Measurements from ENCODE around the gene C9. TPM values are rescaled to one million over a fixed set of nuclear protein-coding genes. Genes with fewer than 3 reads are reported as not detected.
A peak's percentile ranks its signal among the peaks of the same experiment; 100 is the strongest.

The C9 gene
- total RNA-seq, 5 donors from 2014 or later (not counting 1 experiment from before 2014, with no cell fraction given), result 0.41 to 0.59 (median 0.44) TPM; not detected in 2

DNA sequence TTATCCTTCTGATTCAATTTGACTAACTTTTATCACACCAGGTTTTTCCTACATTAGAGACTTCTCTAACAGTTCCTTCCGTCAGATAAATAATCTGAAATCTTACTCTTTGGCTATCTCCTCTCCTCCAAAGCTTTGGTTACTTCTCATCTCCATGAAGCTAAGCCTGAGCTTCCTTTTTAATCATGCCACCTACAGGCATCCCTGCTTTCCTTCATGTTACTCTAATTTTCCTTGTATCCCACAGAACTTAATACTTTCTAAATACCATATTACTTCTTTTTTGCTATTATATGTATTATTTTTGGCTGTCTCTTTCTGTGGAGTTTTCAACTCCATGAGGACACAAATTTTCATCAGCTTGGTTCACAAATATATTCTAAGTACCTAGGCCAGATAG lies 49.7 kb downstream of the C9 start:
- ChIA-PET POLR2A (no interaction called here), CTCF (interaction anchor here in 1 of 2 donors (0.6 kb wide), 1 partner anchor 1735 kb away, joined by 8 read pairs; no protein-coding TSS in a partner anchor)
- Histone ChIP-seq H3K4me1 (ENCODE audit: control insufficient read depth in 1 of 2, extremely low read depth in 1 of 2, insufficient read depth in 2 of 2, low read length in 2 of 2) (no peaks in the 10 kb centered on the region), H3K9me3 (no peaks in the 10 kb centered on the region), H3K36me3 (ENCODE audit: control insufficient read depth in 2 of 2, extremely low read depth in 1 of 2, insufficient read depth in 1 of 2, low read length in 1 of 2) (no peaks in the 10 kb centered on the region), H3K27ac (ENCODE audit: low read length) (no peak overlapping the region), H3K4me3 (ENCODE audit: control insufficient read depth in 1 of 2, extremely low read depth in 1 of 2, low read length in 1 of 2) (no peak overlapping the region), H3K27me3 (replicated peaks in 1 of 2; ENCODE audit: control insufficient read depth in 2 of 2, extremely low read depth in 1 of 2, insufficient read depth in 2 of 2, low read length in 1 of 2) (peaks cover 0 to 5% of the 10 kb centered on the region in 2 experiments)
- Mint-ChIP-seq H3K4me3 (no peak overlapping the region), H3K27me3 (peaks cover 5 to 9% of the 10 kb centered on the region in 2 donors), H3K27ac (no peak overlapping the region), H3K9me3 (no peaks in the 10 kb centered on the region), H3K36me3 (no peaks in the 10 kb centered on the region), H3K4me1 (no peaks in the 10 kb centered on the region)
- DNase-seq (no peak), ATAC-seq (replicated peaks in 1 of 4) (no peak)
- WGBS (ENCODE audit: insufficient coverage), result 100% methylated on average over 1 of the region's 1 CpG

DNA sequence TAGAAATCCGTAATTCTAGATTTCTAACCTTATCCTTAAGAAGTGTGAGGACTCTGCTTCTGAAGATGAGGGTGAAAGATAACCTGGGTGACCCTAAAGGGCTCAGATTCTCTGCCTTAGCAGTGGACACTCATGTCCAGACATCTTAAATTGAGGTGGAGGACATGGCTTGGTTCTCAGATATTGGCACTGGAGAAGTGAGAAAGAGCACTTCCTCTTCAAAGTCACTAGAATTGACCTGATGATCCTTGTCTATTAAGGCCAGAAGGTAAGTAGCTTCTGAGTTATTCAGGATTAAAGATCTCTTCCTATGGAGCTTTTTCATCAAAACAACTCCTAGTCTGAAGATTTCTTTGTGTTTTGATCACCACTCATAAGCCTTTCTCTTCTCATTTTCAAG lies 54.8 kb downstream of the C9 start:
- POLR2A ChIA-PET, result no interaction called here
- CTCF ChIA-PET, result no interaction called here
- ATAC-seq (replicated peaks in 1 of 4) (no peak), DNase-seq (no peak)
- H3K36me3 Mint-ChIP-seq, result no peaks in the 10 kb centered on the region
- peaks cover 8 to 11% of the 10 kb centered on the region in 2 donors for H3K27me3 Mint-ChIP-seq
- Histone ChIP-seq H3K27ac (ENCODE audit: low read length) (no peak overlapping the region), H3K9me3 (no peaks in the 10 kb centered on the region), H3K4me1 (ENCODE audit: control insufficient read depth in 1 of 2, extremely low read depth in 1 of 2, insufficient read depth in 2 of 2, low read length in 2 of 2) (no peaks in the 10 kb centered on the region), H3K27me3 (replicated peaks in 1 of 2; ENCODE audit: control insufficient read depth in 2 of 2, extremely low read depth in 1 of 2, insufficient read depth in 2 of 2, low read length in 1 of 2) (no peaks in the 10 kb centered on the region), H3K4me3 (ENCODE audit: control insufficient read depth in 1 of 2, extremely low read depth in 1 of 2, low read length in 1 of 2) (no peak overlapping the region), H3K36me3 (ENCODE audit: control insufficient read depth in 2 of 2, extremely low read depth in 1 of 2, insufficient read depth in 1 of 2, low read length in 1 of 2) (no peaks in the 10 kb centered on the region)
- H3K9me3 Mint-ChIP-seq, result no peaks in the 10 kb centered on the region
- H3K4me1 Mint-ChIP-seq, result no peaks in the 10 kb centered on the region
- WGBS (ENCODE audit: insufficient coverage), result no CpG with 5 or more reads among the region's 1 CpG
- H3K27ac Mint-ChIP-seq, result no peak overlapping the region
- H3K4me3 Mint-ChIP-seq, result no peak overlapping the region

DNA sequence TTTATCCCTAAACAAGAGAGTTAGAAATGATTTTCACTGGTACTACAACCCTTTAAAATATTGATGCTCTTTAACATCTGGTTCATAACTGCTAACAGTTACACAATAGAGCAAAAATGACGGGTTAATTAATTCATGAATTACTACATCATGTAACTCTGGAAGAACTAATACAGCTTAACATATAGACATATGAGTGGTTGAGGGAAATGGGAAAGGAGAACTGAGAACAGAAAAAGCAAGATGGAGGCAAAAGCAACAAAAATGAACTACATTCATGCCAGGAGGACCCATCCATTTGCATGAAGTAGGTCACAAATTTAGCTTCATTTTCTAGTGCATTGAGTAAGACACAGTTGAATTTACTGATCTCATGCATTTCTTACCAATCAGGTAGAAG lies 61.8 kb downstream of the C9 start:
- Mint-ChIP-seq H3K4me1 (no peaks in the 10 kb centered on the region), H3K36me3 (peaks cover 4% of the 10 kb centered on the region), H3K27ac (no peak overlapping the region), H3K4me3 (no peak overlapping the region), H3K9me3 (peaks cover 0 to 5% (median 5%) of the 10 kb centered on the region in 3 donors), H3K27me3 (peaks cover 3 to 6% of the 10 kb centered on the region in 2 donors)
- CTCF ChIA-PET, result interaction anchor here in 1 of 2 donors (0.5 kb wide), 1 partner anchor 28 kb away, joined by 3 read pairs; no protein-coding TSS in a partner anchor
- DNase-seq, result no peak
- Histone ChIP-seq H3K27me3 (replicated peaks in 1 of 2; ENCODE audit: control insufficient read depth in 2 of 2, extremely low read depth in 1 of 2, insufficient read depth in 2 of 2, low read length in 1 of 2) (no peaks in the 10 kb centered on the region), H3K4me1 (ENCODE audit: control insufficient read depth in 1 of 2, extremely low read depth in 1 of 2, insufficient read depth in 2 of 2, low read length in 2 of 2) (no peaks in the 10 kb centered on the region), H3K4me3 (ENCODE audit: control insufficient read depth in 1 of 2, extremely low read depth in 1 of 2, low read length in 1 of 2) (no peak overlapping the region), H3K36me3 (ENCODE audit: control insufficient read depth in 2 of 2, extremely low read depth in 1 of 2, insufficient read depth in 1 of 2, low read length in 1 of 2) (no peaks in the 10 kb centered on the region), H3K27ac (ENCODE audit: low read length) (no peak overlapping the region), H3K9me3 (no peaks in the 10 kb centered on the region)
- WGBS (ENCODE audit: insufficient coverage), result no CpG with 5 or more reads among the region's 1 CpG
- POLR2A ChIA-PET, result no interaction called here
- no peak for ATAC-seq (replicated peaks in 1 of 4)

DNA sequence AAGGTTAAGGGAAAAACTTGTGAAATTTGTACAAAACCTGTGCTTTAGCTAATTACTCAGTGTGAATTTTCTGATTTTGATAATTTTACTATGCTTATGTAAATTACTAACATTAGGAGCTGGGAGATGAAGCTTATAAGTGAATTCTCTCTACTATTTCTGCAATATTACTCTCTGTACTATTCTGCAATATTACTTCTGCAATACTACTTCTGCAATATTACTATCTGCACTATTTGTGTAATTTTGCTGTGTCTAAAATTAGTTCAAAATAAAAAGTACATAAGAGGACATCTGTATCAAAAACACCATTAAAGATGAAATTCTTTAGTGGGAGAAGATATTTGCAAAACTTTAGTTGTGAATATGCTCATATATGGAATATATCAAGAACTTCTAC lies 62.9 kb downstream of the C9 start:
- ChIA-PET POLR2A (no interaction called here), CTCF (no interaction called here)
- peaks cover 3 to 4% of the 10 kb centered on the region in 2 donors for H3K27me3 Mint-ChIP-seq
- Histone ChIP-seq H3K4me3 (ENCODE audit: control insufficient read depth in 1 of 2, extremely low read depth in 1 of 2, low read length in 1 of 2) (no peak overlapping the region), H3K9me3 (no peaks in the 10 kb centered on the region), H3K27me3 (replicated peaks in 1 of 2; ENCODE audit: control insufficient read depth in 2 of 2, extremely low read depth in 1 of 2, insufficient read depth in 2 of 2, low read length in 1 of 2) (no peaks in the 10 kb centered on the region), H3K36me3 (ENCODE audit: control insufficient read depth in 2 of 2, extremely low read depth in 1 of 2, insufficient read depth in 1 of 2, low read length in 1 of 2) (no peaks in the 10 kb centered on the region), H3K27ac (ENCODE audit: low read length) (no peak overlapping the region), H3K4me1 (ENCODE audit: control insufficient read depth in 1 of 2, extremely low read depth in 1 of 2, insufficient read depth in 2 of 2, low read length in 2 of 2) (no peaks in the 10 kb centered on the region)
- H3K36me3 Mint-ChIP-seq, result peaks cover 4% of the 10 kb centered on the region
- ATAC-seq (replicated peaks in 1 of 4), result no peak
- no peak overlapping the region for H3K4me3 Mint-ChIP-seq
- no peak overlapping the region for H3K27ac Mint-ChIP-seq
- H3K4me1 Mint-ChIP-seq, result no peaks in the 10 kb centered on the region
- peaks cover 0 to 5% (median 5%) of the 10 kb centered on the region in 3 donors for H3K9me3 Mint-ChIP-seq
- DNase-seq, result no peak

DNA sequence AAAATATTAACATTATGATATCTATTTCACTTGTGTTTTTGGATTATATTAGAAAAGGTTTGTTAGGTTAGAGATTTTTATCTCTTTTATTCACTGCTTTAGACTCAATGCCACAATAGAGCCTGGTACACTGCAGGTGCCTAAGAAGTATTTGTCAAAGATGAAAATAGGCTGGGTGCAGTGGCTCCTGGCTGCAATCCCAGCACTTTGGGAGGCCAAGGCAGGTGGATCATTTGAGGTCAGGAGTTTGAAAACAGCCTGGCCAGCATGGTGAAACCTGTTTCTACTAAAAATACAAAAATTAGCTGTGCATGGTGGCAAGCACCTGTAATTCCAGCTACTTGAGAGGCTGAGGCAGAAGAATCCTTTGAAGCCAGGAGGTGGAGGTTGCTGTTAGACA lies 64.3 kb downstream of the C9 start:
- DNase-seq (no peak), ATAC-seq (replicated peaks in 1 of 4) (no peak)
- Mint-ChIP-seq H3K27me3 (no peaks in the 10 kb centered on the region), H3K27ac (no peak overlapping the region), H3K4me1 (no peaks in the 10 kb centered on the region), H3K9me3 (peaks cover 0 to 15% (median 5%) of the 10 kb centered on the region in 3 donors), H3K4me3 (no peak overlapping the region), H3K36me3 (peaks cover 8% of the 10 kb centered on the region)
- Histone ChIP-seq H3K4me1 (ENCODE audit: control insufficient read depth in 1 of 2, extremely low read depth in 1 of 2, insufficient read depth in 2 of 2, low read length in 2 of 2) (no peaks in the 10 kb centered on the region), H3K27ac (ENCODE audit: low read length) (no peak overlapping the region), H3K36me3 (ENCODE audit: control insufficient read depth in 2 of 2, extremely low read depth in 1 of 2, insufficient read depth in 1 of 2, low read length in 1 of 2) (no peaks in the 10 kb centered on the region), H3K4me3 (ENCODE audit: control insufficient read depth in 1 of 2, extremely low read depth in 1 of 2, low read length in 1 of 2) (no peak overlapping the region), H3K27me3 (replicated peaks in 1 of 2; ENCODE audit: control insufficient read depth in 2 of 2, extremely low read depth in 1 of 2, insufficient read depth in 2 of 2, low read length in 1 of 2) (no peaks in the 10 kb centered on the region), H3K9me3 (no peaks in the 10 kb centered on the region)
- POLR2A ChIA-PET, result no interaction called here
- CTCF ChIA-PET, result no interaction called here

DNA sequence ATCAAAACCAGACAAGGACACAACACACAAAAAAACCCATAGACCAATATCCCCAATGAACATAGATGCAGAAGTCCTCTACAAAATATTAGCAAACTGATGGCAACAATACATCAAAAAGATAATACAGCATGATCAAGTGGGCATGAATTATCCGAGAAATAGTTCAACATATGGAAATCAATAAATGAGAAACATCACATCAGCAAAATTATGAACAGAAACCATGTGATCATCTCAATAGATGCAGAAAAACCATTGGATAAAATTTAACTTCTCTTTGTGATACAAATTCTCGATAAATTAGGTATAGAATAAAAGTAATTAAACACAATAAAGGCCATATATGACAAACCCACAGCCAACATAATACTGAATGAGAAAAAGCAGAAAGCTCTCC lies 69.6 kb downstream of the C9 start:
- POLR2A ChIA-PET, result no interaction called here

DNA sequence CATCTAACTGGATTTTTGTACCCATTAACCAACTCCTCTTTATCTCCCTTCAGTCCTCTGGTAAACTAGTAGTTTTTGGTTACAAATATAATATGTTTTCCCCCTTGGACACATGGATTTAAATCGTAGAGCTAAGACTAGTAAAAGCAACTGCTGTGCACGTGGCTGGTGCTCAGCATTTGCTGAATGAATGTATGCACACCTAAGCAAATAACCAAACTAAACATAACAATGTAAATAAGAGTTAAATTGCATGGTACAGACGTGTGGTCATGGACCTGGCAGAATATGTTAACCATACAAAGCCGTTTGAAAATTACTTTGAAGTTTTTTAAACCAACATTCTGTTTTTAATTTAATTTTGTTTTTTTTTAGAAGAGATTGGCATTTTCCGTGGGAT lies 79.7 kb downstream of the C9 start:
- peaks cover 4 to 6% of the 10 kb centered on the region in 2 experiments for H3K4me1 ChIP-seq (ENCODE audit: control insufficient read depth in 1 of 2, extremely low read depth in 1 of 2, insufficient read depth in 2 of 2, low read length in 2 of 2)
- no peak overlapping the region for H3K27ac ChIP-seq (ENCODE audit: low read length)
- DNase-seq, result no peak
- ATAC-seq (replicated peaks in 1 of 4), result no peak
- H3K36me3 ChIP-seq (ENCODE audit: control insufficient read depth in 2 of 2, extremely low read depth in 1 of 2, insufficient read depth in 1 of 2, low read length in 1 of 2), result no peaks in the 10 kb centered on the region
- no peaks in the 10 kb centered on the region for H3K9me3 ChIP-seq
- H3K9me3 Mint-ChIP-seq, result peaks cover 0 to 4% (median 4%) of the 10 kb centered on the region in 3 donors
- 67% methylated on average over 1 of the region's 5 CpGs for WGBS (ENCODE audit: insufficient coverage)
- CTCF ChIA-PET, result interaction anchor here (0.5 to 6.5 kb wide), 10 partner anchors 10 to 137 kb away, joined by 3 to 84 read pairs (median 12); partner anchors contain the start of gene FYB1 (in 1 of the 2)
- no peak overlapping the region for H3K4me3 ChIP-seq (ENCODE audit: control insufficient read depth in 1 of 2, extremely low read depth in 1 of 2, low read length in 1 of 2)
- H3K4me1 Mint-ChIP-seq, result peaks cover 31 to 36% (median 32%) of the 10 kb centered on the region in 3 donors
- H3K36me3 Mint-ChIP-seq, result peaks cover 5% of the 10 kb centered on the region
- POLR2A ChIA-PET, result interaction anchor here in 1 of 2 donors (0.9 kb wide), 1 partner anchor 67 kb away, joined by 6 read pairs; no protein-coding TSS in a partner anchor
- H3K4me3 Mint-ChIP-seq, result no peak overlapping the region
- H3K27me3 Mint-ChIP-seq, result peaks cover 0 to 5% of the 10 kb centered on the region in 2 donors
- no peaks in the 10 kb centered on the region for H3K27me3 ChIP-seq (replicated peaks in 1 of 2; ENCODE audit: control insufficient read depth in 2 of 2, extremely low read depth in 1 of 2, insufficient read depth in 2 of 2, low read length in 1 of 2)
- H3K27ac Mint-ChIP-seq, result peak overlapping the region in 1 of 2 donors; percentile 39

More for the DNA sequence above, 69.6 kb downstream of the C9 start:
- Histone ChIP-seq H3K36me3 (ENCODE audit: control insufficient read depth in 2 of 2, extremely low read depth in 1 of 2, insufficient read depth in 1 of 2, low read length in 1 of 2) (no peaks in the 10 kb centered on the region), H3K27ac (ENCODE audit: low read length) (no peak overlapping the region), H3K4me1 (ENCODE audit: control insufficient read depth in 1 of 2, extremely low read depth in 1 of 2, insufficient read depth in 2 of 2, low read length in 2 of 2) (no peaks in the 10 kb centered on the region), H3K4me3 (ENCODE audit: control insufficient read depth in 1 of 2, extremely low read depth in 1 of 2, low read length in 1 of 2) (no peak overlapping the region), H3K9me3 (no peaks in the 10 kb centered on the region), H3K27me3 (replicated peaks in 1 of 2; ENCODE audit: control insufficient read depth in 2 of 2, extremely low read depth in 1 of 2, insufficient read depth in 2 of 2, low read length in 1 of 2) (no peaks in the 10 kb centered on the region)
- Mint-ChIP-seq H3K27ac (no peak overlapping the region), H3K36me3 (peaks cover 11% of the 10 kb centered on the region), H3K9me3 (peaks cover 0 to 26% (median 12%) of the 10 kb centered on the region in 3 donors), H3K4me3 (no peak overlapping the region), H3K27me3 (peaks cover 0 to 13% of the 10 kb centered on the region in 2 donors), H3K4me1 (no peaks in the 10 kb centered on the region)
- WGBS (ENCODE audit: insufficient coverage), result no CpG with 5 or more reads among the region's 2 CpGs
- ATAC-seq (replicated peaks in 1 of 4), result no peak
- DNase-seq, result no peak
- CTCF ChIA-PET, result interaction anchor here in 1 of 2 donors (0.6 kb wide), 1 partner anchor 1323 kb away, joined by 4 read pairs; no protein-coding TSS in a partner anchor
